ENCODE results near the gene NVL.
A peak's percentile ranks its signal among the peaks of the same experiment; 100 is the strongest.

The NVL gene

GRCh38 chr1:224193319-224193966, 136.5 kb downstream of the NVL start:
- H3K4me3 ChIP-seq (ENCODE audit: extremely low read depth, insufficient read depth, low read length, poor library complexity, severe bottlenecking) = no peak overlapping the region
- no peak overlapping the region for H3K27ac ChIP-seq (ENCODE audit: low read depth, low read length, severe bottlenecking)
- H3K36me3 ChIP-seq (ENCODE audit: control insufficient read depth, insufficient read depth, low read length) = peaks cover 57% of the 10 kb centered on the region
- WGBS, 2 experiments (ENCODE audit: insufficient coverage in 2 of 2) = 90 to 97% methylated on average over 5 to 6 of the region's 8 CpGs
- H3K9me3 ChIP-seq (ENCODE audit: control insufficient read depth, low read length) = no peaks in the 10 kb centered on the region
- no peaks in the 10 kb centered on the region for H3K4me1 ChIP-seq (ENCODE audit: control insufficient read depth, insufficient read depth, low read length, poor library complexity, severe bottlenecking)

- 88 to 100% methylated on average over 2 to 3 of the region's 5 CpGs for WGBS, 2 experiments (ENCODE audit: insufficient coverage in 2 of 2)
- Histone ChIP-seq H3K4me3 (ENCODE audit: extremely low read depth, insufficient read depth, low read length, poor library complexity, severe bottlenecking) (no peak overlapping the region), H3K9me3 (ENCODE audit: control insufficient read depth, low read length) (no peaks in the 10 kb centered on the region), H3K4me1 (ENCODE audit: control insufficient read depth, insufficient read depth, low read length, poor library complexity, severe bottlenecking) (no peaks in the 10 kb centered on the region), H3K27ac (ENCODE audit: low read depth, low read length, severe bottlenecking) (no peak overlapping the region), H3K36me3 (ENCODE audit: control insufficient read depth, insufficient read depth, low read length) (peaks cover 65% of the 10 kb centered on the region)
Observed at GRCh38 chr1:224192082-224192788, 137.7 kb downstream of the NVL start.

GRCh38 chr1:224189561-224189960, 140.4 kb downstream of the NVL start:
- no peak overlapping the region for H3K4me3 ChIP-seq (ENCODE audit: extremely low read depth, insufficient read depth, low read length, poor library complexity, severe bottlenecking)
- peaks cover 83% of the 10 kb centered on the region for H3K36me3 ChIP-seq (ENCODE audit: control insufficient read depth, insufficient read depth, low read length)
- H3K9me3 ChIP-seq (ENCODE audit: control insufficient read depth, low read length) = no peaks in the 10 kb centered on the region
- H3K27ac ChIP-seq (ENCODE audit: low read depth, low read length, severe bottlenecking) = no peak overlapping the region
- H3K4me1 ChIP-seq (ENCODE audit: control insufficient read depth, insufficient read depth, low read length, poor library complexity, severe bottlenecking) = no peaks in the 10 kb centered on the region
- 97% methylated on average over 6 to 7 of the region's 7 CpGs for WGBS, 2 experiments (ENCODE audit: insufficient coverage in 2 of 2)

- Histone ChIP-seq H3K9me3 (ENCODE audit: control insufficient read depth, low read length) (no peaks in the 10 kb centered on the region), H3K27ac (ENCODE audit: low read depth, low read length, severe bottlenecking) (no peak overlapping the region), H3K4me3 (ENCODE audit: extremely low read depth, insufficient read depth, low read length, poor library complexity, severe bottlenecking) (no peak overlapping the region), H3K36me3 (ENCODE audit: control insufficient read depth, insufficient read depth, low read length) (peaks cover 70% of the 10 kb centered on the region), H3K4me1 (ENCODE audit: control insufficient read depth, insufficient read depth, low read length, poor library complexity, severe bottlenecking) (no peaks in the 10 kb centered on the region)
- 94% methylated on average over 2 of the region's 2 CpGs; no CpG with 5 or more reads in 1 of the 2 experiments for WGBS, 2 experiments (ENCODE audit: insufficient coverage in 2 of 2)
Observed at GRCh38 chr1:224188286-224188685, 141.7 kb downstream of the NVL start.

DNA sequence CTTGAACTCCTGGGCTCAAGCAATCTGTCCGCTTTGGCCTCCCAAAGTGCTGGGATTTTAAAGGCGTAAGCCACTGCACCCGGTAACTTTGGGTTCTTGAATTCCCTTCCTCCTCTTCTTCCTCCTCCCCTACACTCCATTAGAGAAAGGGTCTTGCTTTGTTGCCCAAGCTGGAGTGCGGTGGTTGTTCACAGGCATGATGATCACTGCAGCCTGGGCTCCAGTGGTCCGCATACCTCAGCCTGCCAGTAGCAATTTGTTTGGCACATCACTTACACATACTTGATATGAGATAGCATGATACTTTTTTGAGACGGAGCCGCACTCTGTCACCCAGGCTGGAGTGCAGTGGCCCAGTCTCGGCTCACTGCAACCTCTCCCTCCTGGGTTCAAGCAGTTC, 144.8 kb downstream of the NVL start:
- WGBS, 2 experiments (ENCODE audit: insufficient coverage in 2 of 2) = 93 to 95% methylated on average over 7 of the region's 8 CpGs
- no peak overlapping the region for H3K27ac ChIP-seq (ENCODE audit: low read depth, low read length, severe bottlenecking)
- H3K4me3 ChIP-seq (ENCODE audit: extremely low read depth, insufficient read depth, low read length, poor library complexity, severe bottlenecking) = no peak overlapping the region

GRCh38 chr1:224183591-224184312, 146.2 kb downstream of the NVL start:
- H3K27ac ChIP-seq (ENCODE audit: low read depth, low read length, severe bottlenecking) = peak overlapping the region; percentile 81

More for the DNA sequence above, 144.8 kb downstream of the NVL start:
- Histone ChIP-seq H3K4me1 (ENCODE audit: control insufficient read depth, insufficient read depth, low read length, poor library complexity, severe bottlenecking) (no peaks in the 10 kb centered on the region), H3K36me3 (ENCODE audit: control insufficient read depth, insufficient read depth, low read length) (peaks cover 42% of the 10 kb centered on the region), H3K9me3 (ENCODE audit: control insufficient read depth, low read length) (no peaks in the 10 kb centered on the region)

DNA sequence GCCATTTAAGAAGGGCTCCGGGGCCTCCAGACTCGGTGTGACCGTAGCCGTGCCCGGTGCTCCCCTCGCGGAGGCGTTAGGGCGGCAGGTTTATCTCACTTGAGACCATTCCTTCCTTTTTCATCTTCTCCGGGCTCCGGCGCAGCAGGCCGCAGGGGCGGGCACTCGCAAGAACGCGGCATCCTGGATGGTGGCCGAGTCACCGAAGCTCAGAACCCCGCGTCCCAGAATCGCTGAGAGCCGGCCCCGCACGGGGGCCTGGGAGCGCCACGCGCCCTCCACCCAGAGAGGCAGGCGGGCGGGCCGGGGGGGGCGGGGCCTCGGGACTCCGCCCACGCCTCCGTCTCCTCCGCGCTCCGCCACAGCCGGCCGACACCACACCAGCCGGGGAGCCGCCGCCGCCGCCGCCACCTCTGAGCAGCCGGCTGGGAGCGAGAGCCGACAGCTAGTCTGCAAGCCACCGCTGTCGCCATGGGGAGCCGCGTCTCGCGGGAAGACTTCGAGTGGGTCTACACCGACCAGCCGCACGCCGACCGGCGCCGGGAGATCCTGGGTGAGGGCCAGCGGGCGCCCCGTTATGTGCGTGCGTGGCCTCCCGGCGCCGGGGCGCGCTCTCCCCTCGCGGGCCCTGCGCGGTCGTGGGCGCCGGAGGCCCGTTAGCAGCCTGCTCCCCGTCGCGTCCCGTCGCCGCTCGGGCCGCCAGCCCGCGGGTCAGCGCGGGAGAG, 146.9 kb downstream of the NVL start, which contains the start of gene DEGS1:
DEGS1 (plus strand) TSS at position 375 of the 725 bp plus-strand sequence; CDS start at position 472, 97 bp downstream.
- WGBS, 2 experiments (ENCODE audit: insufficient coverage in 2 of 2) = 1% methylated on average over 45 to 80 of the region's 94 CpGs
- H3K4me3 ChIP-seq (ENCODE audit: extremely low read depth, insufficient read depth, low read length, poor library complexity, severe bottlenecking) = peak within 1 kb of the TSS; percentile 90

More at GRCh38 chr1:224183591-224184312, 146.2 kb downstream of the NVL start:
- no peaks in the 10 kb centered on the region for H3K9me3 ChIP-seq (ENCODE audit: control insufficient read depth, low read length)
- no peaks in the 10 kb centered on the region for H3K4me1 ChIP-seq (ENCODE audit: control insufficient read depth, insufficient read depth, low read length, poor library complexity, severe bottlenecking)
- WGBS, 2 experiments (ENCODE audit: insufficient coverage in 2 of 2) = 0 to 1% methylated on average over 39 to 45 of the region's 53 CpGs
- peaks cover 33% of the 10 kb centered on the region for H3K36me3 ChIP-seq (ENCODE audit: control insufficient read depth, insufficient read depth, low read length)
- H3K4me3 ChIP-seq (ENCODE audit: extremely low read depth, insufficient read depth, low read length, poor library complexity, severe bottlenecking) = peak overlapping the region; percentile 90

GRCh38 chr1:224182057-224182865, 147.7 kb downstream of the NVL start:
- Histone ChIP-seq H3K36me3 (ENCODE audit: control insufficient read depth, insufficient read depth, low read length) (peaks cover 23% of the 10 kb centered on the region), H3K27ac (ENCODE audit: low read depth, low read length, severe bottlenecking) (peak overlapping the region; percentile 81), H3K9me3 (ENCODE audit: control insufficient read depth, low read length) (no peaks in the 10 kb centered on the region), H3K4me1 (ENCODE audit: control insufficient read depth, insufficient read depth, low read length, poor library complexity, severe bottlenecking) (no peaks in the 10 kb centered on the region), H3K4me3 (ENCODE audit: extremely low read depth, insufficient read depth, low read length, poor library complexity, severe bottlenecking) (peak overlapping the region; percentile 90)
- 83 to 89% methylated on average over 12 to 14 of the region's 22 CpGs for WGBS, 2 experiments (ENCODE audit: insufficient coverage in 2 of 2)

More for the DNA sequence above, 146.9 kb downstream of the NVL start, which contains the start of gene DEGS1:
- Histone ChIP-seq H3K9me3 (ENCODE audit: control insufficient read depth, low read length) (no peaks in the 10 kb centered on the region), H3K36me3 (ENCODE audit: control insufficient read depth, insufficient read depth, low read length) (peaks cover 28% of the 10 kb centered on the region), H3K27ac (ENCODE audit: low read depth, low read length, severe bottlenecking) (peak within 1 kb of the TSS; percentile 81), H3K4me1 (ENCODE audit: control insufficient read depth, insufficient read depth, low read length, poor library complexity, severe bottlenecking) (no peaks in the 10 kb centered on the region)

- Histone ChIP-seq H3K27ac (ENCODE audit: low read depth, low read length, severe bottlenecking) (no peak overlapping the region), H3K4me3 (ENCODE audit: extremely low read depth, insufficient read depth, low read length, poor library complexity, severe bottlenecking) (no peak overlapping the region), H3K36me3 (ENCODE audit: control insufficient read depth, insufficient read depth, low read length) (peaks cover 15% of the 10 kb centered on the region), H3K4me1 (ENCODE audit: control insufficient read depth, insufficient read depth, low read length, poor library complexity, severe bottlenecking) (no peaks in the 10 kb centered on the region), H3K9me3 (ENCODE audit: control insufficient read depth, low read length) (no peaks in the 10 kb centered on the region)
- 93 to 100% methylated on average over 1 to 2 of the region's 4 CpGs for WGBS, 2 experiments (ENCODE audit: insufficient coverage in 2 of 2)
Observed at GRCh38 chr1:224181453-224181810, 148.5 kb downstream of the NVL start.
